GM23248 (cell line): Measurements from ENCODE around the gene CAMTA2. TPM values are rescaled to one million over a fixed set of nuclear protein-coding genes. Genes with fewer than 3 reads are reported as not detected.

Experiments
- DNase-seq: peaks from one replicate; pipeline ENCODE4 v3.0.0-alpha.2; 2015
- H2AFZ ChIP-seq: fragments of 200-600 bp; sonication (generic); 2 replicates; pipeline ENCODE4 v1.6.1; 2016; ENCODE audit warnings: antibody characterized with exemption
- H3F3A ChIP-seq: fragments of 200-600 bp; sonication (generic); 2 replicates; pipeline ENCODE4 v1.6.1; 2016; ENCODE audit warnings: mild to moderate bottlenecking, antibody characterized with exemption, mixed run types; ENCODE audit not compliant: insufficient read depth
- H3K27ac ChIP-seq: fragments of 200-600 bp; sonication (generic); 2 replicates; pipeline ENCODE4 v1.5.1; 2016; ENCODE audit warnings: mild to moderate bottlenecking
- H3K27me3 ChIP-seq: fragments of 200-600 bp; sonication (generic); replicated peaks from 2 replicates; pipeline ENCODE4 v1.6.1; 2016; ENCODE audit warnings: mild to moderate bottlenecking; ENCODE audit not compliant: insufficient read depth
- H3K36me3 ChIP-seq: fragments of 200-600 bp; sonication (generic); 2 replicates; pipeline ENCODE4 v1.6.1; 2016; ENCODE audit warnings: low read depth, mild to moderate bottlenecking
- H3K4me1 ChIP-seq: fragments of 200-600 bp; sonication (generic); 2 replicates; pipeline ENCODE4 v1.6.1; 2016; ENCODE audit warnings: mild to moderate bottlenecking; ENCODE audit not compliant: insufficient read depth
- H3K4me2 ChIP-seq: fragments of 200-600 bp; sonication (generic); one replicate; pipeline ENCODE4 v1.6.1; 2016; ENCODE audit warnings: mild to moderate bottlenecking; ENCODE audit not compliant: unreplicated experiment
- H3K4me3 ChIP-seq: fragments of 200-600 bp; sonication (generic); 2 replicates; pipeline ENCODE4 v1.5.1; 2016; ENCODE audit warnings: mild to moderate bottlenecking
- H3K79me2 ChIP-seq: fragments of 200-600 bp; sonication (generic); 2 replicates; pipeline ENCODE4 v1.6.1; 2016; ENCODE audit warnings: mild to moderate bottlenecking; ENCODE audit not compliant: insufficient read depth
- H3K9ac ChIP-seq: fragments of 200-600 bp; sonication (generic); 2 replicates; pipeline ENCODE4 v1.6.1; 2016; ENCODE audit warnings: mild to moderate bottlenecking
- H3K9me2 ChIP-seq: fragments of 200-600 bp; sonication (generic); 2 replicates; pipeline ENCODE4 v1.6.1; 2016; ENCODE audit warnings: mixed run types, mild to moderate bottlenecking, moderate library complexity; ENCODE audit not compliant: insufficient read depth
- H3K9me3 ChIP-seq: fragments of 200-600 bp; sonication (generic); one replicate; pipeline ENCODE4 v1.6.1; 2017; ENCODE audit warnings: low read depth
- H4K20me1 ChIP-seq: fragments of 200-600 bp; sonication (generic); 2 replicates; pipeline ENCODE4 v1.6.0; 2016; ENCODE audit not compliant: insufficient read depth
- EZH2 ChIP-seq: fragments of 200-600 bp; sonication (generic); IDR thresholded peaks from 2 replicates; pipeline ENCODE4 v1.6.1; 2018; ENCODE audit warnings: antibody characterized with exemption, mild to moderate bottlenecking; ENCODE audit not compliant: insufficient read depth, poor library complexity, severe bottlenecking
- EZH2phosphoT487 ChIP-seq: fragments of 200-600 bp; sonication (generic); IDR thresholded peaks from 2 replicates; pipeline ENCODE4 v1.6.1; 2018; ENCODE audit warnings: antibody characterized with exemption, moderate library complexity, mild to moderate bottlenecking, low read depth; ENCODE audit not compliant: insufficient read depth
- WGBS, 2 experiments: methylation state at CpG; one replicate each; pipeline ENCODE4 v1.1.6; 2015 to 2017; ENCODE audit warnings: low lambda C conversion rate in 2 of 2, low coverage in 1 of 2; ENCODE audit errors: missing lambda C conversion rate in 2 of 2; 5-methylcytosine and 5-hydroxymethylcytosine counted together
- in situ Hi-C: fragments of 300-500 bp; cut with MboI; formaldehyde crosslinking; loops from 2 replicates; pipeline ENCODE4 v1.15.0; 2020
- polyA plus RNA-seq: library from polyadenylated mRNA; unstranded; fragments of >200 nt; fragmentation: Nextera tagmentation; extraction: Ambion mirVana; gene quantifications from 2 replicates; pipeline ENCODE4 v1.2.1, GENCODE V29; 2016
- total RNA-seq: library from RNA; depleted of rRNA; stranded (reverse); fragments of >200 nt; shearing (Covaris generic); gene quantifications from 2 replicates; pipeline ENCODE4 v1.2.3, GENCODE V29; 2014

The CAMTA2 gene
- total and polyA plus RNA-seq, 2 experiments from 2014 or later, result 10.1 to 28.8 TPM

- no peak for TF ChIP-seq EZH2
- TF ChIP-seq EZH2phosphoT487, result no peak
- Histone ChIP-seq H3K27ac (peak overlapping the region; percentile 91), H3K4me2 (peak overlapping the region; percentile 95), H4K20me1 (peaks cover 6% of the 10 kb centered on the region; the same call in 1 of the 2 replicates), H3K9ac (peak overlapping the region; percentile 83), H3F3A (peaks cover 59% of the 10 kb centered on the region), H3K79me2 (peaks cover 78% of the 10 kb centered on the region), H3K36me3 (peaks cover 11% of the 10 kb centered on the region), H3K4me1 (peaks cover 23% of the 10 kb centered on the region), H3K27me3 (no peaks in the 10 kb centered on the region), H3K4me3 (peak overlapping the region; percentile 93), H3K9me3 (no peaks in the 10 kb centered on the region), H2AFZ (no peak overlapping the region), H3K9me2 (no peaks in the 10 kb centered on the region)
- in situ Hi-C loops, result no loop called here
- peak; percentile 96 for DNase-seq
- WGBS, 2 experiments, result 21 to 23% methylated on average over 7 of the region's 7 CpGs
Measured at GRCh38 chr17:4945176-4945943, 42.1 kb downstream of the CAMTA2 start.

GRCh38 chr17:4944554-4945175 lies 42.8 kb downstream of the CAMTA2 start:
- Histone ChIP-seq H3F3A (peaks cover 60% of the 10 kb centered on the region), H3K4me3 (peak overlapping the region; percentile 93), H3K27ac (peak overlapping the region; percentile 91), H3K79me2 (peaks cover 78% of the 10 kb centered on the region), H3K36me3 (peaks cover 11% of the 10 kb centered on the region), H3K9me3 (no peaks in the 10 kb centered on the region), H4K20me1 (peaks cover 6% of the 10 kb centered on the region; the same call in 1 of the 2 replicates), H3K4me2 (peak overlapping the region; percentile 57), H3K9me2 (no peaks in the 10 kb centered on the region), H3K9ac (peak overlapping the region; percentile 83), H3K27me3 (no peaks in the 10 kb centered on the region), H3K4me1 (peaks cover 23% of the 10 kb centered on the region), H2AFZ (no peak overlapping the region)
- TF ChIP-seq EZH2phosphoT487 (no peak), EZH2 (no peak)
- 67 to 77% methylated on average over 8 of the region's 8 CpGs for WGBS, 2 experiments
- no peak for DNase-seq
- in situ Hi-C loops, result no loop called here

- peaks cover 23% of the 10 kb centered on the region for H3K4me1 ChIP-seq
- no peak for TF ChIP-seq EZH2
- no peak for TF ChIP-seq EZH2phosphoT487
- H3K27me3 ChIP-seq, result no peaks in the 10 kb centered on the region
- no peak overlapping the region for H2AFZ ChIP-seq
- H3F3A ChIP-seq, result peaks cover 60% of the 10 kb centered on the region
- no peak overlapping the region for H3K4me3 ChIP-seq
- DNase-seq, result no peak
- no peaks in the 10 kb centered on the region for H3K9me3 ChIP-seq
- H3K9ac ChIP-seq, result peak overlapping the region; percentile 83
- in situ Hi-C loops, result no loop called here
- H3K4me2 ChIP-seq, result no peak overlapping the region
- H3K79me2 ChIP-seq, result peaks cover 81% of the 10 kb centered on the region
- H3K9me2 ChIP-seq, result no peaks in the 10 kb centered on the region
- H4K20me1 ChIP-seq, result peaks cover 6% of the 10 kb centered on the region; the same call in 1 of the 2 replicates
- peak overlapping the region; percentile 91 for H3K27ac ChIP-seq
- WGBS, 2 experiments, result 52 to 74% methylated on average over 3 of the region's 3 CpGs
- H3K36me3 ChIP-seq, result peaks cover 11% of the 10 kb centered on the region
Measured at GRCh38 chr17:4944163-4944553, 43.3 kb downstream of the CAMTA2 start.

GRCh38 chr17:4942760-4943508 lies 44.5 kb downstream of the CAMTA2 start:
- Histone ChIP-seq H3K27ac (peak overlapping the region; percentile 91), H3K4me3 (no peak overlapping the region), H3K9ac (peak overlapping the region; percentile 94; the same call in 1 of the 2 replicates), H3K27me3 (no peaks in the 10 kb centered on the region), H3K9me2 (no peaks in the 10 kb centered on the region), H3F3A (peaks cover 60% of the 10 kb centered on the region), H3K36me3 (peaks cover 11% of the 10 kb centered on the region), H4K20me1 (peaks cover 6% of the 10 kb centered on the region; the same call in 1 of the 2 replicates), H3K4me2 (no peak overlapping the region), H3K79me2 (peaks cover 90% of the 10 kb centered on the region), H3K4me1 (peaks cover 29% of the 10 kb centered on the region), H2AFZ (no peak overlapping the region), H3K9me3 (no peaks in the 10 kb centered on the region)
- in situ Hi-C loops, result no loop called here
- TF ChIP-seq EZH2 (no peak), EZH2phosphoT487 (no peak)
- 74 to 76% methylated on average over 13 of the region's 13 CpGs for WGBS, 2 experiments
- peak; percentile 25 for DNase-seq
